ENCODE measurements around the gene TBK1. TPM values are rescaled to one million over a fixed set of nuclear protein-coding genes. Genes with fewer than 3 reads are reported as not detected.
A peak's percentile ranks its signal among the peaks of the same experiment; 100 is the strongest.

The TBK1 gene
- total RNA-seq, 1 experiment from 2014 or later, result 15.9 TPM

- TF ChIP-seq TEAD4 (CRISPR knock-in tag; IDR thresholded peaks at IDR 0.05), result no peak
- TF ChIP-seq ZNF671 (CRISPR knock-in tag; IDR thresholded peaks at IDR 0.05), result no peak
- no peak for TF ChIP-seq JUN (CRISPR knock-in tag; IDR thresholded peaks at IDR 0.05)
- no peak for TF ChIP-seq FOXP1 (CRISPR knock-in tag; IDR thresholded peaks at IDR 0.05; ENCODE audit: borderline replicate concordance)
- no peak for TF ChIP-seq ATF3 (CRISPR knock-in tag; conservative IDR thresholded peaks at IDR 0.05)
Measured at GRCh38 chr12:64530566-64530965, 78.6 kb downstream of the TBK1 start (continued).

GRCh38 chr12:64531665-64532334 lies 79.9 kb downstream of the TBK1 start:
- DNase-seq (ENCODE audit: low spot score) (no peak), ATAC-seq (peak; percentile 87)
- TF ChIP-seq E2F5 (CRISPR knock-in tag; IDR thresholded peaks at IDR 0.05) (no peak), TCF7 (CRISPR knock-in tag; IDR thresholded peaks at IDR 0.05; ENCODE audit: low read depth) (no peak), ZMAT4 (CRISPR knock-in tag; IDR thresholded peaks at IDR 0.05) (no peak)
- no peak overlapping the region for H3K4me3 Mint-ChIP-seq
- CTCF ChIA-PET, result interaction anchor here (0.6 to 1.4 kb wide), 3 partner anchors 18 to 249 kb away, joined by 3 to 5 read pairs (median 4); no protein-coding TSS in a partner anchor
- H3K27me3 Mint-ChIP-seq (ENCODE audit: low read depth), result no peaks in the 10 kb centered on the region
- no peaks in the 10 kb centered on the region for H3K9me3 Mint-ChIP-seq
- peak overlapping the region; percentile 88 for H3K27ac Mint-ChIP-seq
- H3K36me3 Mint-ChIP-seq, result no peaks in the 10 kb centered on the region
- POLR2A ChIA-PET, result no interaction called here
- H3K4me1 Mint-ChIP-seq, result peaks cover 16% of the 10 kb centered on the region

- DNase-seq (ENCODE audit: low spot score), result no peak
- Mint-ChIP-seq H3K36me3 (no peaks in the 10 kb centered on the region), H3K4me3 (no peak overlapping the region), H3K9me3 (no peaks in the 10 kb centered on the region), H3K27me3 (ENCODE audit: low read depth) (no peaks in the 10 kb centered on the region), H3K27ac (no peak overlapping the region), H3K4me1 (peaks cover 16% of the 10 kb centered on the region)
- ChIA-PET CTCF (interaction anchor here (1.2 to 1.4 kb wide), 2 partner anchors 17 to 165 kb away, joined by 4 to 6 read pairs; no protein-coding TSS in a partner anchor), POLR2A (interaction anchor here (0.7 kb wide), 1 partner anchor 452 kb away, joined by 4 read pairs; no protein-coding TSS in a partner anchor)
- no peak for TF ChIP-seq USF2 (CRISPR knock-in tag; IDR thresholded peaks at IDR 0.05)
- TF ChIP-seq RELA (CRISPR knock-in tag; IDR thresholded peaks at IDR 0.05; ENCODE audit: borderline replicate concordance), result no peak
- no peak for TF ChIP-seq ELF4 (CRISPR knock-in tag; IDR thresholded peaks at IDR 0.05; ENCODE audit: low read depth)
- TF ChIP-seq TCF7 (CRISPR knock-in tag; IDR thresholded peaks at IDR 0.05; ENCODE audit: low read depth), result no peak
- TF ChIP-seq PRDM15 (CRISPR knock-in tag; IDR thresholded peaks at IDR 0.05), result no peak
- TF ChIP-seq ZNF423 (CRISPR knock-in tag; IDR thresholded peaks at IDR 0.05), result no peak
- no peak for TF ChIP-seq JUN (CRISPR knock-in tag; IDR thresholded peaks at IDR 0.05)
- no peak for TF ChIP-seq ZNF263 (CRISPR knock-in tag; IDR thresholded peaks at IDR 0.05; ENCODE audit: low read depth)
- TF ChIP-seq EMX1 (CRISPR knock-in tag; IDR thresholded peaks at IDR 0.05), result no peak
- no peak for TF ChIP-seq ATF3 (CRISPR knock-in tag; conservative IDR thresholded peaks at IDR 0.05)
- TF ChIP-seq ATF2 (CRISPR knock-in tag; IDR thresholded peaks at IDR 0.05; ENCODE audit: borderline replicate concordance, low read depth), result no peak
- no peak for TF ChIP-seq FOXJ3 (CRISPR knock-in tag; IDR thresholded peaks at IDR 0.05; ENCODE audit: borderline replicate concordance)
- no peak for TF ChIP-seq MAX (CRISPR knock-in tag; IDR thresholded peaks at IDR 0.05)
- no peak for TF ChIP-seq GABPB1 (CRISPR knock-in tag; IDR thresholded peaks at IDR 0.05)
- TF ChIP-seq SMAD3 (CRISPR knock-in tag; IDR thresholded peaks at IDR 0.05; ENCODE audit: borderline replicate concordance), result no peak
- TF ChIP-seq IRF1 (CRISPR knock-in tag; IDR thresholded peaks at IDR 0.05), result no peak
- no peak for TF ChIP-seq ZNF232 (CRISPR knock-in tag; IDR thresholded peaks at IDR 0.05)
- peak; percentile 35 for ATAC-seq
Measured at GRCh38 chr12:64532734-64533351, 80.9 kb downstream of the TBK1 start.
